G401 (cell line): Measurements from ENCODE around the gene TCF20. TPM values are rescaled to one million over a fixed set of nuclear protein-coding genes. Genes with fewer than 3 reads are reported as not detected.

ENCODE experiments used
- DNase-seq: peaks from one replicate; pipeline ENCODE4 v3.0.0-alpha.2; 2015; ENCODE audit warnings: low spot score
- in situ Hi-C: cut with HindIII; loops from 2 replicates; pipeline ENCODE4 v1.10.0; 2016; ENCODE audit warnings: low sequenced_read_pairs, mixed read lengths
- total RNA-seq: library from RNA; depleted of rRNA; stranded (reverse); fragments of >200 nt; shearing (Covaris generic); gene quantifications from 2 replicates; pipeline ENCODE4 v1.2.3, GENCODE V29; 2014; rRNA removed

The TCF20 gene
- total RNA-seq, 1 experiment from 2014 or later = 25.5 TPM

- DNase-seq = no peak
- in situ Hi-C loops = no loop called here
These were observed 44.6 kb downstream of the TCF20 start for GRCh38 chr22:42225841-42226240.

- in situ Hi-C loops = no loop called here
- no peak for DNase-seq
These were observed 48.3 kb downstream of the TCF20 start for GRCh38 chr22:42222140-42222539.

Other genes starting within 250 kb of the TCF20 start
- 50.4 and 55.1 TPM in 2 replicates for gene NAGA, start 199.8 kb downstream of the TCF20 start, total RNA-seq
- gene PHETA2, start 196.4 kb downstream of the TCF20 start, total RNA-seq = 0.25 TPM in 1 of 2 replicates, not detected in the other
- gene SMDT1, start 191.0 kb downstream of the TCF20 start, total RNA-seq = 23.6 and 52.0 TPM in 2 replicates
- 99.5 and 129 TPM in 2 replicates for gene NDUFA6, start 179.9 kb downstream of the TCF20 start, total RNA-seq
- gene CYP2D6, start 139.8 kb downstream of the TCF20 start, total RNA-seq = 0.95 and 3.1 TPM in 2 replicates
- 0.47 and 1.2 TPM in 2 replicates for gene NFAM1, start 161.8 kb upstream of the TCF20 start, total RNA-seq
- gene RRP7A, start 249.1 kb upstream of the TCF20 start, total RNA-seq = 63.6 and 73.1 TPM in 2 replicates